ENCODE measurements around the gene L3MBTL4.

The L3MBTL4 gene

GRCh38 chr18:5962362-5962761 is 452.3 kb downstream of the L3MBTL4 start:
- no peak for DNase-seq (ENCODE audit: low spot score)

- DNase-seq (ENCODE audit: low spot score) = no peak
These were observed 452.9 kb downstream of the L3MBTL4 start for GRCh38 chr18:5961828-5962150.

GRCh38 chr18:5961097-5961827 is 453.4 kb downstream of the L3MBTL4 start:
- DNase-seq (ENCODE audit: low spot score) = no peak

GRCh38 chr18:5958822-5959221 is 455.9 kb downstream of the L3MBTL4 start:
- no peak for DNase-seq (ENCODE audit: low spot score)

- no peak for DNase-seq (ENCODE audit: low spot score)
These were observed 458.9 kb downstream of the L3MBTL4 start for GRCh38 chr18:5955861-5956260.

GRCh38 chr18:5951515-5952091 is 463.1 kb downstream of the L3MBTL4 start:
- no peak for DNase-seq (ENCODE audit: low spot score)

GRCh38 chr18:5948781-5949180 is 465.9 kb downstream of the L3MBTL4 start:
- DNase-seq (ENCODE audit: low spot score) = no peak

- DNase-seq (ENCODE audit: low spot score) = no peak
These were observed 466.5 kb downstream of the L3MBTL4 start for GRCh38 chr18:5948237-5948636.

- no peak for DNase-seq (ENCODE audit: low spot score)
These were observed 470.3 kb downstream of the L3MBTL4 start for GRCh38 chr18:5944448-5944847.

- DNase-seq (ENCODE audit: low spot score) = no peak
These were observed 471.2 kb downstream of the L3MBTL4 start for GRCh38 chr18:5943514-5943913.

- no peak for DNase-seq (ENCODE audit: low spot score)
These were observed 472.1 kb downstream of the L3MBTL4 start for GRCh38 chr18:5942591-5942990.

GRCh38 chr18:5941890-5942289 is 472.8 kb downstream of the L3MBTL4 start:
- no peak for DNase-seq (ENCODE audit: low spot score)

GRCh38 chr18:5939801-5940667 is 474.7 kb downstream of the L3MBTL4 start:
- no peak for DNase-seq (ENCODE audit: low spot score)

GRCh38 chr18:5937795-5938194 is 476.9 kb downstream of the L3MBTL4 start:
- DNase-seq (ENCODE audit: low spot score) = no peak

GRCh38 chr18:5937121-5937520 is 477.6 kb downstream of the L3MBTL4 start:
- no peak for DNase-seq (ENCODE audit: low spot score)

- DNase-seq (ENCODE audit: low spot score) = no peak
These were observed 483.9 kb downstream of the L3MBTL4 start for GRCh38 chr18:5930789-5931188.

GRCh38 chr18:5918205-5918858 is 496.4 kb downstream of the L3MBTL4 start:
- no peak for DNase-seq (ENCODE audit: low spot score)

GRCh38 chr18:5914951-5915350 is 499.8 kb downstream of the L3MBTL4 start:
- DNase-seq (ENCODE audit: low spot score) = no peak

GRCh38 chr18:5914016-5914415 is 500.7 kb downstream of the L3MBTL4 start:
- DNase-seq (ENCODE audit: low spot score) = no peak

- no peak for DNase-seq (ENCODE audit: low spot score)
These were observed 502.1 kb downstream of the L3MBTL4 start for GRCh38 chr18:5912566-5912965.

GRCh38 chr18:5909125-5909524 is 505.6 kb downstream of the L3MBTL4 start:
- DNase-seq (ENCODE audit: low spot score) = no peak

All from hematopoietic multipotent progenitor cell treated with erythropoietin and hydrocortisone succinate and interleukin-3 and kit ligand, for 15 days (in vitro differentiated cells).